Breast epithelium (tissue), 4 donors: ENCODE data around the gene OR52N4. TPM values are rescaled to one million over a fixed set of nuclear protein-coding genes. Genes with fewer than 3 reads are reported as not detected.
"Not testable (repeated sequence)": the region's sequence is repeated elsewhere in the genome, so short reads cannot be mapped to it uniquely, and the experiment has no call there.

Experiments used
- DNase-seq, 2 donors: peaks; one replicate each; pipeline ENCODE4 v3.0.0-alpha.2; 2019; ENCODE audit warnings: low spot score in 2 of 2
- H3K27ac ChIP-seq, 2 donors: fragments of 200-600 bp; sonication (generic) in 1 of 2; one replicate each; pipeline ENCODE4 v1.5.1; 2016 to 2019; ENCODE audit warnings: mild to moderate bottlenecking in 1 of 2
- H3K27me3 ChIP-seq, 2 donors: fragments of 200-600 bp; sonication (generic) in 1 of 2; one replicate each; pipeline versions ENCODE4 v1.5.1 to v1.6.0; 2017 to 2019; ENCODE audit warnings: control low read depth in 1 of 2, mild to moderate bottlenecking in 1 of 2
- H3K36me3 ChIP-seq: fragments of 200-600 bp; one replicate; pipeline ENCODE4 v1.5.1; 2019
- H3K4me1 ChIP-seq, 2 donors: fragments of 200-600 bp; sonication (generic); one replicate each; pipeline ENCODE4 v1.5.1; 2016 to 2019; ENCODE audit warnings: control low read depth in 1 of 2
- H3K4me3 ChIP-seq, 3 donors: fragments of 200-600 bp; sonication (generic); 1 replicate in 2 of 3; 2 replicates in 1 of 3; pipeline ENCODE4 v1.5.1; 2016 to 2019; ENCODE audit warnings: mild to moderate bottlenecking in 3 of 3, moderate library complexity in 2 of 3
- H3K9me3 ChIP-seq, 2 donors: fragments of 200-600 bp; sonication (generic) in 1 of 2; one replicate each; pipeline ENCODE4 v1.5.1; 2016 to 2019; ENCODE audit warnings: control low read depth in 1 of 2
- POLR2A ChIP-seq: fragments of 450-650 bp; IDR thresholded peaks from one replicate; pipeline ENCODE4 v1.6.1; 2016; ENCODE audit warnings: antibody characterized with exemption, mild to moderate bottlenecking, moderate library complexity
- POLR2AphosphoS5 ChIP-seq, 3 donors: sonication (generic); formaldehyde crosslinking; IDR thresholded peaks; one replicate each; pipeline ENCODE4 v1.6.1; 2017; ENCODE audit warnings: antibody characterized with exemption in 3 of 3
- intact Hi-C: fragments of 100-400 bp; cut with DNase I; formaldehyde crosslinking; loops from one replicate; pipeline ENCODE4 v1.15.1; 2023; ENCODE audit warnings: low total_unique reads
- total RNA-seq, 3 donors: library from RNA; depleted of rRNA; stranded (reverse); fragments of >200 nt; gene quantifications; one replicate each; pipeline ENCODE4 v1.1.0, GENCODE V29; 2016
- TF ChIP-seq, protein P1 (sequence below), 3 donors: fragments of 450-650 bp; IDR thresholded peaks; one replicate each; pipeline ENCODE4 v1.5.1; 2016 to 2017; ENCODE audit warnings: antibody characterized with exemption in 3 of 3, mild to moderate bottlenecking in 3 of 3, moderate library complexity in 3 of 3

The OR52N4 gene
- total RNA-seq: not detected

DNA sequence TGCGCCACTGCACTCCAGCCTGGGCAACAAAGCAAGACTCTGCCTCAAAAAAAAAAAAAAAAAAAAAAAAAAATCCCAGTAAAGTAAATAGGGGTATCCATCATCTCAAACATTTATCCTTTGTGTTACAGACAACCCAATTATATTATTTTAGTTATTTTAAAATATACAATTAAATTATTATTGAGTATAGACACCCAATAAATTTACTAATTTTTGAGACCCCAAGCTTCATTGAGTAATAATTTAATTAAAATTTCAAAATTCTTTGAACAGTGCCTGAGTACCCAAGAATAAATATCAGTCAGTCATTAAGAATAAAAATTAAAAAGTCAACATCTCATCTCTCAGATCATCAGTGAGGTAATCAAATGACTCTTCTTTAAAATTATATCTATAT, at the start of gene OR52N4:
TSS of gene OR52N4 (plus strand) at position 301 of the 400 bp plus-strand sequence. CDS start 498 bp downstream, outside the sequence.
- H3K4me3 ChIP-seq: no peak within 1 kb of the TSS
- DNase-seq: no peak
- H3K9me3 ChIP-seq: no peaks in the 10 kb centered on the region
- H3K4me1 ChIP-seq: no peaks in the 10 kb centered on the region
- intact Hi-C loops: no loop called here
- H3K27ac ChIP-seq: no peak within 1 kb of the TSS
- H3K36me3 ChIP-seq: no peaks in the 10 kb centered on the region
- no peaks in the 10 kb centered on the region for H3K27me3 ChIP-seq
- TF ChIP-seq POLR2AphosphoS5 (IDR thresholded peaks at IDR 0.05) (no peak), POLR2A (no peak)
- TF ChIP-seq, protein P1, sequence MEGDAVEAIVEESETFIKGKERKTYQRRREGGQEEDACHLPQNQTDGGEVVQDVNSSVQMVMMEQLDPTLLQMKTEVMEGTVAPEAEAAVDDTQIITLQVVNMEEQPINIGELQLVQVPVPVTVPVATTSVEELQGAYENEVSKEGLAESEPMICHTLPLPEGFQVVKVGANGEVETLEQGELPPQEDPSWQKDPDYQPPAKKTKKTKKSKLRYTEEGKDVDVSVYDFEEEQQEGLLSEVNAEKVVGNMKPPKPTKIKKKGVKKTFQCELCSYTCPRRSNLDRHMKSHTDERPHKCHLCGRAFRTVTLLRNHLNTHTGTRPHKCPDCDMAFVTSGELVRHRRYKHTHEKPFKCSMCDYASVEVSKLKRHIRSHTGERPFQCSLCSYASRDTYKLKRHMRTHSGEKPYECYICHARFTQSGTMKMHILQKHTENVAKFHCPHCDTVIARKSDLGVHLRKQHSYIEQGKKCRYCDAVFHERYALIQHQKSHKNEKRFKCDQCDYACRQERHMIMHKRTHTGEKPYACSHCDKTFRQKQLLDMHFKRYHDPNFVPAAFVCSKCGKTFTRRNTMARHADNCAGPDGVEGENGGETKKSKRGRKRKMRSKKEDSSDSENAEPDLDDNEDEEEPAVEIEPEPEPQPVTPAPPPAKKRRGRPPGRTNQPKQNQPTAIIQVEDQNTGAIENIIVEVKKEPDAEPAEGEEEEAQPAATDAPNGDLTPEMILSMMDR (IDR thresholded peaks at IDR 0.05): no peak

DNA sequence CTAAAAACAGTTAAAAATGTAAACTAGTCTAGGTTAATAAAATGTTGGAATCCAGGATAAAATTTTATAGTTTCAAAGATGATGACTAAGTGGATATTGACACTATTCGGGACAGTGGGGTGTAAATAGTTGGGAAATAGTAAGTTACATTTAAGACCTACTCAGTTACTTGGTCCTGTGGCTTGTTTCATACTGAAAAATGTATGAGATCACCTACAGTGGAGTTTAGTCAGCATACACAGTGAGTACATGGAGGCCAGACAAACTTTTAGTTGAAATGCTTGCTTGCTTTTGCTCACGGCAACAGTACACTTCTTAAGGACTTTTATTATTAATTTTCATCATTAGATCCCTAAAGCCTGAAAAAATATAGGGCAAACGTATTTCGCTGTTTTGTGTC, 48.4 kb upstream of the OR52N4 start:
- no peak for TF ChIP-seq POLR2AphosphoS5 (IDR thresholded peaks at IDR 0.05)
- TF ChIP-seq POLR2A: no peak
- TF ChIP-seq, protein P1 (IDR thresholded peaks at IDR 0.05): no peak
- intact Hi-C loops: no loop called here
- Histone ChIP-seq H3K36me3 (peaks cover 5% of the 10 kb centered on the region), H3K4me1 (no peaks in the 10 kb centered on the region), H3K9me3 (no peaks in the 10 kb centered on the region), H3K27ac (no peak overlapping the region), H3K4me3 (no peak overlapping the region), H3K27me3 (no peaks in the 10 kb centered on the region)
- DNase-seq: no peak

DNA sequence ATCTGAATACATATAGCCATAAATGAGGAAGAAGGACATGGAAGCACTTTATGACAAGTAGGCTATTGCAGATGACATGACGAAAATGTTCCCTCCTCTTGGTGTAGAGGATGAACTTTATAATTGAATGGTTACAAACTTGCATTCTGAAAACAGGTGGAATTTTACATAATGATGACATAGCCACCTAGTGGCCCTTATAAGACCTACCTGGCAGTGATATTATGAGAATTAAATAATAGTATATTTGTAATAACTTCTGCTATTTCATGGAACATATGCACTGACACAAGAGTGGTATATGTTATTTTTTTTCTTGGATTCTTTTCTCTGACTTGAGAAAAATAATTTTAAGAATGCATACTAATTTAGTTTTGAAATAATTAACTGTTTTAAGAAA, 41.5 kb upstream of the OR52N4 start:
- no peak for DNase-seq
- TF ChIP-seq POLR2A (no peak), POLR2AphosphoS5 (IDR thresholded peaks at IDR 0.05) (no peak)
- TF ChIP-seq, protein P1 (IDR thresholded peaks at IDR 0.05): peak in 2 of 3 donors; percentile 40 to 45
- H3K4me3 ChIP-seq: no peak overlapping the region
- H3K36me3 ChIP-seq: peaks cover 5% of the 10 kb centered on the region
- intact Hi-C loops: loop anchor here (5.0 kb wide), 1 partner anchor 250 kb away; no protein-coding TSS in a partner anchor
- no peak overlapping the region for H3K27ac ChIP-seq
- no peaks in the 10 kb centered on the region for H3K4me1 ChIP-seq
- no peaks in the 10 kb centered on the region for H3K9me3 ChIP-seq
- H3K27me3 ChIP-seq: no peaks in the 10 kb centered on the region

DNA sequence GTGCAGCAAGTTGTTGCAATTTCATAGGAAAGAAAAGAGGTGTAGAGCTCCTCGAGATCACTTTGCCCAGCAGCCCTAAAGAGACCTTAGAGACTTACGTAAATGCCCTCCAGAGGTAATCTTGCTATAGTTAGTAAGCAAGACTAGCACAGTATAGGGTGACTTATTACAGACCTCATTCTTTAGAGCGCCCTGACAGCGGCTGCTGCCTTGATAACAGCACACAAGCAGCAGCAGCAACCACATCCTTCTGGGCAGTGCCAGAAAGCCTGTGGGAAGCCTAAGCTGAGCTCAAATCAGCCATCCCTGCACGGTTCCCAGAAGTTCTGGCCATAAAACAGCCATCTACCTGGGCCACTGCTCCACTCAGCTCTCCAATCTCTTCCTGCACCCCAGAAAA, 40.3 kb upstream of the OR52N4 start:
- Histone ChIP-seq H3K36me3 (peaks cover 4% of the 10 kb centered on the region), H3K4me1 (no peaks in the 10 kb centered on the region), H3K9me3 (no peaks in the 10 kb centered on the region), H3K27me3 (no peaks in the 10 kb centered on the region), H3K4me3 (no peak overlapping the region), H3K27ac (no peak overlapping the region)
- intact Hi-C loops: loop anchor here (5.0 kb wide), 1 partner anchor 251 kb away; no protein-coding TSS in a partner anchor
- no peak for DNase-seq
- TF ChIP-seq POLR2AphosphoS5 (IDR thresholded peaks at IDR 0.05): no peak
- no peak for TF ChIP-seq POLR2A
- TF ChIP-seq, protein P1 (IDR thresholded peaks at IDR 0.05): no peak

DNA sequence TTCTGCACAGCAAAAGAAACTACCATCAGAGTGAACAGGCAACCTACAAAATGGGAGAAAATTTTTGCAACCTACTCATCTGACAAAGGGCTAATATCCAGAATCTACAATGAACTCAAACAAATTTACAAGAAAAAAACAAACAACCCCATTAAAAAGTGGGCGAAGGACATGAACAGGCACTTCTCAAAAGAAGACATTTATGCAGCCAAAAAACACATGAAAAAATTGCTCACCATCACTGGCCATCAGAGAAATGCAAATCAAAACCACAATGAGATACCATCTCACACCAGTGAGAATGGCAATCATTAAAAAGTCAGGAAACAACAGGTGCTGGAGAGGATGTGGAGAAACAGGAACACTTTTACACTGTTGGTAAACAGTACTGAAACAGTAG, 37.5 kb upstream of the OR52N4 start:
- H3K36me3 ChIP-seq, H3K4me1 ChIP-seq, H3K27me3 ChIP-seq, H3K9me3 ChIP-seq, H3K4me3 ChIP-seq, H3K27ac ChIP-seq, DNase-seq, intact Hi-C loops: not testable (repeated sequence)
